Natural killer cell (primary cell): ENCODE data around the gene ENO2. TPM values are rescaled to one million over a fixed set of nuclear protein-coding genes. Genes with fewer than 3 reads are reported as not detected.
A peak's percentile ranks its signal among the peaks of the same experiment; 100 is the strongest.

Experiments
- ATAC-seq, 3 donors: fragments of 150-1000 bp in 2 of 3; fragments of 200-7000 bp in 1 of 3; cut with Tn5 transposase; 1 replicate in 1 of 3; 2 replicates in 2 of 3; pipeline ENCODE4 v1.10.0; 2021; ENCODE audit warnings: mild to moderate bottlenecking in 2 of 3, moderate library complexity in 2 of 3
- DNase-seq, 2 donors: peaks; one replicate each; pipeline versions ENCODE4 v3.0.0 to v3.0.0-alpha.2; 2013 to 2021; ENCODE audit warnings: mixed read lengths in 1 of 2
- H3K27ac ChIP-seq: one replicate; pipeline ENCODE4 v1.5.1; 2013; ENCODE audit warnings: mild to moderate bottlenecking, low read length
- H3K27me3 ChIP-seq: one replicate; pipeline ENCODE4 v1.6.1; 2013; ENCODE audit warnings: low read length; ENCODE audit not compliant: control insufficient read depth, insufficient read depth
- H3K36me3 ChIP-seq: one replicate; pipeline ENCODE4 v1.6.1; 2013; ENCODE audit warnings: low read length; ENCODE audit not compliant: control insufficient read depth, insufficient read depth
- H3K4me1 ChIP-seq: one replicate; pipeline ENCODE4 v1.6.1; 2013; ENCODE audit warnings: low read length; ENCODE audit not compliant: control insufficient read depth, insufficient read depth
- H3K4me3 ChIP-seq: one replicate; pipeline ENCODE4 v1.5.1; 2013; ENCODE audit warnings: low read length
- H3K9me3 ChIP-seq: one replicate; pipeline ENCODE4 v1.6.1; 2013; ENCODE audit warnings: low read length; ENCODE audit not compliant: control insufficient read depth, insufficient read depth
- H3K27ac Mint-ChIP-seq, 2 donors: one replicate each; pipeline ENCODE4 v1.8.0; 2022; ENCODE audit warnings: mild to moderate bottlenecking in 2 of 2, mixed read lengths in 2 of 2, moderate library complexity in 1 of 2
- H3K27me3 Mint-ChIP-seq, 2 donors: one replicate each; pipeline ENCODE4 v1.8.0; 2022; ENCODE audit warnings: low read depth in 2 of 2, mixed read lengths in 2 of 2
- H3K36me3 Mint-ChIP-seq: one replicate; pipeline ENCODE4 v1.8.0; 2022; ENCODE audit warnings: mixed read lengths
- H3K4me1 Mint-ChIP-seq, 2 donors: one replicate each; pipeline ENCODE4 v1.8.0; 2022; ENCODE audit warnings: mixed read lengths in 2 of 2
- H3K4me3 Mint-ChIP-seq: one replicate; pipeline ENCODE4 v1.8.0; 2022; ENCODE audit warnings: mild to moderate bottlenecking, moderate library complexity, mixed read lengths
- H3K9me3 Mint-ChIP-seq, 2 donors: one replicate each; pipeline ENCODE4 v1.8.0; 2022; ENCODE audit warnings: mixed read lengths in 2 of 2
- WGBS: methylation state at CpG from one replicate; pipeline ENCODE4 v1.1.7; 2013; ENCODE audit warnings: missing lambda C conversion rate; ENCODE audit not compliant: insufficient coverage; 5-methylcytosine and 5-hydroxymethylcytosine counted together
- intact Hi-C: fragments of 100-400 bp; cut with micrococcal nuclease; formaldehyde crosslinking; loops from one replicate; pipeline ENCODE4 v1.14.2; 2022
- total RNA-seq, 4 donors: library from RNA; stranded (reverse); fragments of 120-200 nt in 1 of 4; gene quantifications; one replicate each; pipeline versions ENCODE4 v1.2.3 to v1.2.4, GENCODE V29; 2013 to 2022
- TF ChIP-seq, protein P1 (sequence below): fragments of 200-600 bp; IDR thresholded peaks from one replicate; pipeline ENCODE4 v1.8.0; 2022; ENCODE audit warnings: antibody characterized with exemption

ENO2 gene
- total RNA-seq, 3 donors from 2014 or later (not counting 1 experiment from before 2014, with no cell fraction given), result 21.6 to 30.8 (median 23.1) TPM

DNA sequence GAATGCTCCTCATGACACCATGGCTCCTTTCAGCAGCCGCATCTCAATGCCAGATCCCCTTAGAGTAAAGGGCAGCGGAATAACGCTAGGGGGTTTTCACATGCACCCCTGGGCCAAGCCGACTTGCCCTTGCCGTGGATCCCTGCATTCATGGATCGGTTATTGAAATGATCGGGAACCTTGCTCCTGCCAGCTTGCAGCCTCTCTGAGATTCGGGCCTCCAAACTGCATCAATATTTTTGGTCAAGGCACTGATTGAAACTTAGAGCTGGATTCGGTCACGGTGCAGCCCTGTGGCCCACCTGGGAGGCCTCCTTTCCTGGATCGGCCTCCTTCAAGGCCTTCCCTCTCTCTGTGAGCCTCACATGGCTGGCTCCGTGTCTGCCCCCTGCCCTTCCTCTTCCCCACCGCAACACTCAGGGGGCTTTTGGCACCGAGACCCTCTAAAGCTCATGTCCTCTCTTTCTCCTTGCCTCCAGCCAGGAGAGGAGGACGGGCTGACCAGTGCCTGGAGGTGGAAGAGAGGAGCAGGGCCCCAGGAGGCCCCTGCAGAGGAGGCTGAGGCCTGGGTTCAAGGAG is 38.6 kb downstream of the ENO2 start:
- H3K4me3 ChIP-seq, result peak overlapping the region; percentile 93
- peak overlapping the region; percentile 91 for H3K4me3 Mint-ChIP-seq
- H3K36me3 ChIP-seq, result peaks cover 47% of the 10 kb centered on the region
- no peaks in the 10 kb centered on the region for H3K9me3 ChIP-seq
- H3K36me3 Mint-ChIP-seq, result no peaks in the 10 kb centered on the region
- peak overlapping the region; percentile 96 for H3K27ac ChIP-seq
- intact Hi-C loops, result loop anchor here (1.0 to 5.0 kb wide), 2 partner anchors 8 to 64 kb away; partner anchors contain the start of gene LPCAT3
- H3K27me3 Mint-ChIP-seq, result no peaks in the 10 kb centered on the region
- TF ChIP-seq, protein P1, sequence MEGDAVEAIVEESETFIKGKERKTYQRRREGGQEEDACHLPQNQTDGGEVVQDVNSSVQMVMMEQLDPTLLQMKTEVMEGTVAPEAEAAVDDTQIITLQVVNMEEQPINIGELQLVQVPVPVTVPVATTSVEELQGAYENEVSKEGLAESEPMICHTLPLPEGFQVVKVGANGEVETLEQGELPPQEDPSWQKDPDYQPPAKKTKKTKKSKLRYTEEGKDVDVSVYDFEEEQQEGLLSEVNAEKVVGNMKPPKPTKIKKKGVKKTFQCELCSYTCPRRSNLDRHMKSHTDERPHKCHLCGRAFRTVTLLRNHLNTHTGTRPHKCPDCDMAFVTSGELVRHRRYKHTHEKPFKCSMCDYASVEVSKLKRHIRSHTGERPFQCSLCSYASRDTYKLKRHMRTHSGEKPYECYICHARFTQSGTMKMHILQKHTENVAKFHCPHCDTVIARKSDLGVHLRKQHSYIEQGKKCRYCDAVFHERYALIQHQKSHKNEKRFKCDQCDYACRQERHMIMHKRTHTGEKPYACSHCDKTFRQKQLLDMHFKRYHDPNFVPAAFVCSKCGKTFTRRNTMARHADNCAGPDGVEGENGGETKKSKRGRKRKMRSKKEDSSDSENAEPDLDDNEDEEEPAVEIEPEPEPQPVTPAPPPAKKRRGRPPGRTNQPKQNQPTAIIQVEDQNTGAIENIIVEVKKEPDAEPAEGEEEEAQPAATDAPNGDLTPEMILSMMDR, result no peak
- H3K9me3 Mint-ChIP-seq, result no peaks in the 10 kb centered on the region
- ATAC-seq (no peak), DNase-seq (no peak)
- H3K4me1 ChIP-seq, result peaks cover 89% of the 10 kb centered on the region
- 8% methylated on average over 15 of the region's 15 CpGs for WGBS
- H3K4me1 Mint-ChIP-seq, result peaks cover 84 to 98% of the 10 kb centered on the region in 2 donors
- H3K27ac Mint-ChIP-seq, result peak overlapping the region; percentile 98 to 99
- no peaks in the 10 kb centered on the region for H3K27me3 ChIP-seq

DNA sequence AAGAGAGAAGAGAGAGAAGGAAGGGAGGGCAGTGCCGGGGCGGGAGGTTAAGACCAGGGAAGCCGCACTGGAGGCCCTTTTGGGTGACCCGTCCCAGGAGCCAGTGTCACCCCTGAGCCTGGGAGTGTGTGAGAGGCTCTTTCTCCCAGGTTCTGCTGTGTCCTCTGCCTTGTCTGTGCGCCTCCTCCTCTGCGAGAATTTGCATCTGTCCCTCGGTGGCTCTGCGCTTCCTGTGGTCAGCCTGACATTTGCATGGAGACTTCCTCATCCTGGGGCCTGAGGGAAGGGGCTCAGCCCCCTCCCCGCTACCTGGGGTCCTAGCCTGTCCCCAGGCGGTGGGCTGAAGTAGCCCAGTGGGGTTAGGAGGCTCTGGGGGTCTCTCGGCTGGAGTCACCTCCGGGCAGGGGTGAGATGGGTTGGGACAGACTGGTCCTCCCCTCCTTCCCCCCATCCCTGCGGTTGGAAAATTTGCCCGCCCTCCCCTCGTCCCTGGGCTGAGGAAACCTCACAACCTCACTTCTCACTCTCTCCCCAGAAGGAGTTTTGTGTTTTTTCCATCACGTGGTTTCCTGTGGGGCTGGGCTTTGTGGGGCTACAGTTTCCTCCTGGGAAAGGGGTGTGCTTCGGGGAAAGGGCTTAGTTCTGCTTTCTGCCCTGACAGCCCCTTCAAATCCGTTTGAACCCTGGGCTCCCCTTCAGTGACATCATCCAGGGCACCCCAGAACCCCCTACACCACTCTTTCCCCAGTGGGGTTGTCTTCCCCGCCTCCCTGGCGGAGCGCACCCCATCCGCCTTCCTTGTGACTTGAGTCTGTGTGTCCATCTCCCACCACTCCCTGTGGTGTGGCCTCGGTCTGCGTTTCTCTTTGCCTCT is 39.3 kb downstream of the ENO2 start:
- intact Hi-C loops, result loop anchor here (5.0 kb wide), 1 partner anchor 64 kb away; the partner anchor contains the start of gene LPCAT3
- Histone ChIP-seq H3K27me3 (no peaks in the 10 kb centered on the region), H3K27ac (peak overlapping the region; percentile 96), H3K4me1 (peaks cover 90% of the 10 kb centered on the region), H3K4me3 (peak overlapping the region; percentile 93), H3K9me3 (no peaks in the 10 kb centered on the region), H3K36me3 (peaks cover 54% of the 10 kb centered on the region)
- Mint-ChIP-seq H3K4me1 (peaks cover 84 to 98% of the 10 kb centered on the region in 2 donors), H3K27me3 (no peaks in the 10 kb centered on the region), H3K27ac (peak overlapping the region; percentile 98 to 99), H3K36me3 (no peaks in the 10 kb centered on the region), H3K9me3 (no peaks in the 10 kb centered on the region), H3K4me3 (peak overlapping the region; percentile 91)
- peak; percentile 19 to 54 (median 25) for ATAC-seq
- WGBS, result under 1% methylated on average over 18 of the region's 24 CpGs
- TF ChIP-seq, protein P1, result no peak
- DNase-seq, result peak; percentile 70 to 89

DNA sequence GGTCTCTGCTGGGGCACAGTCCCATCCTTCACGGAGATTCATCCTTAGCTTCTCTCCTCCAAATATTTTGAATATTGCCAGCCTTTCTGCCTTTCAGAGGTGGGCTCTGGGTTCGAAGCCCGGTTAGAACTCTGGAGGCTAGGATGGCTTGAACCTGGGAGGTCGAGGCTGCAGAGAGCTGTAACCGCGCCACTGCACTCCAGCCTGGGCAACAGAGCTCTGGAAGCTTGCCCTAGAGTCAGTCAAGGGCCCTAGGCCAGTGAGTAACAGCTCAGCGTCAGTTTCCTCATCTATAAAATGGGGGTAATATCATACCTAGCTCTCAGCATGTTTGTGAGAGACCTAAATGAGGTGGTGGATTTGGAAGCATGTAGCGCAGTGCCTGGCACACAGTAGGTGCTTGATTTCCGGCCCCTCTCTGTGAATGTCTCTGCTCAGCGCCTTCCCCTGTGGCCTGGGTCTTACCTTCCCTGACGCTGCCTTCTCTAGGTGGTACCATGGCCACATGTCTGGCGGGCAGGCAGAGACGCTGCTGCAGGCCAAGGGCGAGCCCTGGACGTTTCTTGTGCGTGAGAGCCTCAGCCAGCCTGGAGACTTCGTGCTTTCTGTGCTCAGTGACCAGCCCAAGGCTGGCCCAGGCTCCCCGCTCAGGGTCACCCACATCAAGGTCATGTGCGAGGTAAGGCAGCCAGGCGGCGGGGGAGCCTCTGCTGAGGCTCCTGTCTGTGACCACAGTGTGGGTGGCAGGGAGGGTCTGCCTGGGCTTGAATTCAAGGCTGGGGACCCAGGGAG is 40.1 kb downstream of the ENO2 start:
- H3K27ac ChIP-seq, result peak overlapping the region; percentile 96
- H3K36me3 ChIP-seq, result peaks cover 56% of the 10 kb centered on the region
- Mint-ChIP-seq H3K36me3 (no peaks in the 10 kb centered on the region), H3K9me3 (no peaks in the 10 kb centered on the region), H3K4me3 (peak overlapping the region; percentile 91), H3K27ac (peak overlapping the region; percentile 98 to 99), H3K27me3 (no peaks in the 10 kb centered on the region), H3K4me1 (peaks cover 83 to 98% of the 10 kb centered on the region in 2 donors)
- H3K4me3 ChIP-seq, result peak overlapping the region; percentile 93
- H3K4me1 ChIP-seq, result peaks cover 90% of the 10 kb centered on the region
- intact Hi-C loops, result loop anchor here (5.0 kb wide), 1 partner anchor 63 kb away; the partner anchor contains the start of gene LPCAT3
- TF ChIP-seq, protein P1, result no peak
- no peaks in the 10 kb centered on the region for H3K27me3 ChIP-seq
- 36% methylated on average over 21 of the region's 21 CpGs for WGBS
- no peak for ATAC-seq
- DNase-seq, result peak in 1 of 2 donors; percentile 43
- no peaks in the 10 kb centered on the region for H3K9me3 ChIP-seq
